Hepatocyte (in vitro differentiated cells): ENCODE measurements around the gene AZU1. TPM values are rescaled to one million over a fixed set of nuclear protein-coding genes. Genes with fewer than 3 reads are reported as not detected.

ENCODE experiments used
- DNase-seq: peaks from one replicate; pipeline ENCODE4 v3.0.0-alpha.2; 2016; ENCODE audit warnings: low spot score
- H2AFZ ChIP-seq: fragments of 200-600 bp; sonication (generic); 2 replicates; pipeline ENCODE4 v1.6.0; 2016; ENCODE audit warnings: antibody characterized with exemption, mild to moderate bottlenecking
- H3K27ac ChIP-seq: fragments of 200-600 bp; sonication (generic); 2 replicates; pipeline ENCODE4 v1.5.1; 2016; ENCODE audit warnings: mild to moderate bottlenecking
- H3K27me3 ChIP-seq: fragments of 200-600 bp; sonication (generic); 2 replicates; pipeline ENCODE4 v1.6.1; 2016
- H3K36me3 ChIP-seq: fragments of 200-600 bp; sonication (generic); replicated peaks from 2 replicates; pipeline ENCODE4 v1.5.1; 2016; ENCODE audit warnings: low read depth; ENCODE audit not compliant: insufficient read depth
- H3K4me1 ChIP-seq: fragments of 200-600 bp; sonication (generic); 2 replicates; pipeline ENCODE4 v1.5.1; 2016; ENCODE audit warnings: mild to moderate bottlenecking, moderate library complexity; ENCODE audit not compliant: insufficient read depth
- H3K4me2 ChIP-seq: fragments of 200-600 bp; sonication (generic); 2 replicates; pipeline ENCODE4 v1.6.0; 2016
- H3K4me3 ChIP-seq: fragments of 200-600 bp; sonication (generic); 2 replicates; pipeline ENCODE4 v1.5.1; 2016; ENCODE audit warnings: mild to moderate bottlenecking
- H3K79me2 ChIP-seq: fragments of 200-600 bp; sonication (generic); 2 replicates; pipeline ENCODE4 v1.6.0; 2017; ENCODE audit warnings: mild to moderate bottlenecking
- H3K9me2 ChIP-seq: fragments of 200-600 bp; sonication (generic); replicated peaks from 2 replicates; pipeline ENCODE4 v1.6.0; 2017; ENCODE audit warnings: mild to moderate bottlenecking; ENCODE audit not compliant: insufficient read depth
- H3K9me3 ChIP-seq: fragments of 200-600 bp; sonication (generic); 2 replicates; pipeline ENCODE4 v1.5.1; 2016; ENCODE audit warnings: low read depth, mild to moderate bottlenecking
- H4K20me1 ChIP-seq: fragments of 200-600 bp; sonication (generic); 2 replicates; pipeline ENCODE4 v1.6.0; 2016; ENCODE audit warnings: mild to moderate bottlenecking; ENCODE audit not compliant: insufficient read depth, poor library complexity, severe bottlenecking
- CTCF ChIP-seq: fragments of 200-600 bp; sonication (generic); IDR thresholded peaks from 2 replicates; pipeline ENCODE4 v1.5.1; 2016; ENCODE audit warnings: antibody characterized with exemption, mild to moderate bottlenecking; ENCODE audit not compliant: poor library complexity
- EZH2 ChIP-seq: fragments of 200-600 bp; sonication (generic); IDR thresholded peaks from 2 replicates; pipeline ENCODE4 v1.6.1; 2016; ENCODE audit warnings: antibody characterized with exemption, mild to moderate bottlenecking, borderline replicate concordance
- EZH2phosphoT487 ChIP-seq: fragments of 200-600 bp; sonication (generic); IDR thresholded peaks from one replicate; pipeline ENCODE4 v1.6.1; 2018; ENCODE audit warnings: antibody characterized with exemption, mild to moderate bottlenecking, low read depth, moderate library complexity; ENCODE audit not compliant: unreplicated experiment, severe bottlenecking
- WGBS: methylation state at CpG from one replicate; pipeline ENCODE4 v1.1.6; 2016; ENCODE audit warnings: low lambda C conversion rate; ENCODE audit errors: missing lambda C conversion rate; 5-methylcytosine and 5-hydroxymethylcytosine counted together
- polyA plus RNA-seq: library from polyadenylated mRNA; unstranded; fragments of >200 nt; fragmentation: Nextera tagmentation; extraction: Ambion mirVana; gene quantifications from 2 replicates; pipeline ENCODE4 v1.2.1, GENCODE V29; 2016
- total RNA-seq: library from RNA; depleted of rRNA; stranded (reverse); fragments of >200 nt; gene quantifications from 2 replicates; pipeline ENCODE4 v1.2.3, GENCODE V29; 2014

The AZU1 gene
- total and polyA plus RNA-seq, 2 experiments from 2014 or later, result 0.94 TPM; not detected in 1

GRCh38 chr19:863315-863620 is 35.6 kb downstream of the AZU1 start:
- no peak overlapping the region for H3K4me2 ChIP-seq
- TF ChIP-seq CTCF (no peak), EZH2 (no peak), EZH2phosphoT487 (no peak)
- peaks cover 5% of the 10 kb centered on the region for H3K4me1 ChIP-seq
- no peak for DNase-seq
- no peaks in the 10 kb centered on the region for H3K79me2 ChIP-seq
- 88% methylated on average over 7 of the region's 7 CpGs for WGBS
- H3K27ac ChIP-seq, result no peak overlapping the region
- H3K27me3 ChIP-seq, result no peaks in the 10 kb centered on the region
- H3K9me2 ChIP-seq, result no peaks in the 10 kb centered on the region
- H3K36me3 ChIP-seq, result no peaks in the 10 kb centered on the region
- no peaks in the 10 kb centered on the region for H3K9me3 ChIP-seq
- H3K4me3 ChIP-seq, result no peak overlapping the region
- H4K20me1 ChIP-seq, result no peaks in the 10 kb centered on the region
- H2AFZ ChIP-seq, result no peak overlapping the region

GRCh38 chr19:866769-867300 is 39.2 kb downstream of the AZU1 start:
- no peak overlapping the region for H3K27ac ChIP-seq
- no peaks in the 10 kb centered on the region for H3K36me3 ChIP-seq
- H3K27me3 ChIP-seq, result no peaks in the 10 kb centered on the region
- no peak overlapping the region for H3K4me3 ChIP-seq
- no peaks in the 10 kb centered on the region for H3K9me3 ChIP-seq
- H2AFZ ChIP-seq, result no peak overlapping the region
- H3K9me2 ChIP-seq, result no peaks in the 10 kb centered on the region
- H3K79me2 ChIP-seq, result no peaks in the 10 kb centered on the region
- H3K4me2 ChIP-seq, result no peak overlapping the region
- TF ChIP-seq EZH2 (no peak), CTCF (no peak), EZH2phosphoT487 (no peak)
- H4K20me1 ChIP-seq, result no peaks in the 10 kb centered on the region
- no peaks in the 10 kb centered on the region for H3K4me1 ChIP-seq
- WGBS, result 92% methylated on average over 17 of the region's 38 CpGs
- no peak for DNase-seq

GRCh38 chr19:867301-867793 is 39.7 kb downstream of the AZU1 start:
- Histone ChIP-seq H3K4me2 (no peak overlapping the region), H4K20me1 (no peaks in the 10 kb centered on the region), H2AFZ (no peak overlapping the region), H3K4me3 (no peak overlapping the region), H3K79me2 (no peaks in the 10 kb centered on the region), H3K27me3 (no peaks in the 10 kb centered on the region), H3K36me3 (no peaks in the 10 kb centered on the region), H3K9me2 (no peaks in the 10 kb centered on the region), H3K9me3 (no peaks in the 10 kb centered on the region), H3K4me1 (no peaks in the 10 kb centered on the region), H3K27ac (no peak overlapping the region)
- WGBS, result 77% methylated on average over 14 of the region's 16 CpGs
- no peak for DNase-seq
- TF ChIP-seq EZH2phosphoT487 (no peak), EZH2 (no peak), CTCF (no peak)
